Measurements from ENCODE around the gene EFCAB13.
"Not testable (repeated sequence)": the region's sequence is repeated elsewhere in the genome, so short reads cannot be mapped to it uniquely, and the experiment has no call there.

Gene EFCAB13

GRCh38 chr17:47325176-47325575, 1.4 kb downstream of the EFCAB13 start:
- DNase-seq (ENCODE audit: low read depth), result no peak

- no peak for DNase-seq (ENCODE audit: low read depth)
Measured at GRCh38 chr17:47330548-47330947, 6.8 kb downstream of the EFCAB13 start.

DNA sequence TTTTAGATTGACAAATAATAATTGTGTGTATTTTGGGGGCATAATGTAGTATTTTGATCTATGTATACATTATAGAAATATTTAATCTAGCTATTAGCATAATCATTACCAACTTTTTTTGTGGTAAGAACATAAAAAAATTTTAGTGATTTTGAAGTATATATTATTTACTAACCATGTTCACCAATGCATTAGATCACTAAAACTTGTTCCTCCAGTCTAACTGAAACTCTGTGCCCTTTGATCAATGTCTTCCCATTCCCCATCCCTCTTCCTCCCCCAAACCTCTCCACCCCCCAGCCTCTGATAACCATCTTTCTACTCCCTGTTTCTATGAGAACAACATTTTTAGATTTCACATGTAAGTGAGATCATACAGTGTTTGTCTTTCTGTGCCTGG, 8.5 kb downstream of the EFCAB13 start:
- DNase-seq (ENCODE audit: low read depth), result no peak

- DNase-seq (ENCODE audit: low read depth), result no peak
Measured at GRCh38 chr17:47335101-47335936, 11.6 kb downstream of the EFCAB13 start.

- no peak for DNase-seq (ENCODE audit: low read depth)
Measured at GRCh38 chr17:47338026-47338425, 14.3 kb downstream of the EFCAB13 start.

GRCh38 chr17:47352848-47353247, 29.1 kb downstream of the EFCAB13 start:
- DNase-seq (ENCODE audit: low read depth), result no peak

- no peak for DNase-seq (ENCODE audit: low read depth)
Measured at GRCh38 chr17:47358652-47359051, 34.9 kb downstream of the EFCAB13 start.

- no peak for DNase-seq (ENCODE audit: low read depth)
Measured at GRCh38 chr17:47363171-47363570, 39.4 kb downstream of the EFCAB13 start.

DNA sequence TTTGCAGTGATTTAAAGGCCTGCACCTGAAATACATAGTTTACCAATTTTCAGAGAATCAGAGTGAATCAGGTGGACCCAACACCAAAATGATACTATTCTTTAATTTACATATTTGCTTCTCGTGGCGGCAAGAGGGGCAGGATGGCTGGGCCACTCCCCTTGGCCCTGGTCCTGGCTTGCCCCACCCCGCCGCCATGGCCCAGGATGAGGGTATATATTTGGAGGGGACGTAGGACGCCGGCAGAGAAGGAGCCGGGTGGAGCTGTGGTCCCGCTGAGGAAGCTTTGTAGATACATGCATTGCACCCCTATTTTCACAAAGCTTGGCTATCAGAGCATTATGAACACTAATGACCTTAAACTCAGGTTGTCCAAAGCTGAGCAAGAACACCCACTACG, 43.5 kb downstream of the EFCAB13 start:
- DNase-seq (ENCODE audit: low read depth), result no peak

GRCh38 chr17:47368262-47368661, 44.5 kb downstream of the EFCAB13 start:
- no peak for DNase-seq (ENCODE audit: low read depth)

DNA sequence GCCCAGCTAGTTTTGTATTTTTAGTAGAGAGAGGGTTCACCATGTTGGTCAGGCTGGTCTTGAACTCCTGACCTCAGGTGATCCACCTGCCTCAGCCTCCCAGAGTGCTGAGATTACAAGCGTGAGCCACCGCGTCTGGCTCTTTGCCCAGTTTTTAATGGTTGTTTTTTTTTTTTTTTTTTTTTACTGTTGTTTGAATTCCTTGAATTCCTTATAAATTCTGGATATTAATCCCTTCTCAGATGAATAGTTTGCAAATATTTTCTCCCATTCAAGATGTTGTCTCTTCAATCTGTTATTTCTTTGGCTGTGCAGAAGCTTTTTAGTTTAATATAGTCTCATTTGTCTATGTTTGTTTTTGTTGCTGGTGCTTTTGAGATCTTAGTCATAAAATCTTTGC, 47.1 kb downstream of the EFCAB13 start:
- not testable (repeated sequence) for DNase-seq (ENCODE audit: low read depth)

- no peak for DNase-seq (ENCODE audit: low read depth)
Measured at GRCh38 chr17:47373002-47373401, 49.2 kb downstream of the EFCAB13 start.

DNA sequence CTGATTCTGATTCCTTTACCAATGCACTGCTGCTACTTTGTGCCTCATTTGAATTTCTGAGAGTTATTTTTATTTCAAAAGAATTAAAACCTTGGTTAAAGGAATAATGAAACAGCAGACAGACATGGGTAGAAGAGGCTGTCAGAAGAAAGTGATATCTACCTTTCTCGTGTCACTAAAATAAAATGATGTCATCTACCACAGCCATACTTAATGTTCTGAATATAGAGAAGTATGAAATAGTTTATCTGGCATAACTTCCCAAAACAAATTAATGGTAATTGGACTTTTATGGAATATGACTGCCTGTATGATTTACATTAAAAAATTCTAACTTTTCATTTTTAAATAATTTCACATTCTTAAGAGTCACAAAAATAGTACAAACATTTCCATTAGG, 52.5 kb downstream of the EFCAB13 start:
- no peak for DNase-seq (ENCODE audit: low read depth)

- no peak for DNase-seq (ENCODE audit: low read depth)
Measured at GRCh38 chr17:47388825-47389224, 65.1 kb downstream of the EFCAB13 start.

DNA sequence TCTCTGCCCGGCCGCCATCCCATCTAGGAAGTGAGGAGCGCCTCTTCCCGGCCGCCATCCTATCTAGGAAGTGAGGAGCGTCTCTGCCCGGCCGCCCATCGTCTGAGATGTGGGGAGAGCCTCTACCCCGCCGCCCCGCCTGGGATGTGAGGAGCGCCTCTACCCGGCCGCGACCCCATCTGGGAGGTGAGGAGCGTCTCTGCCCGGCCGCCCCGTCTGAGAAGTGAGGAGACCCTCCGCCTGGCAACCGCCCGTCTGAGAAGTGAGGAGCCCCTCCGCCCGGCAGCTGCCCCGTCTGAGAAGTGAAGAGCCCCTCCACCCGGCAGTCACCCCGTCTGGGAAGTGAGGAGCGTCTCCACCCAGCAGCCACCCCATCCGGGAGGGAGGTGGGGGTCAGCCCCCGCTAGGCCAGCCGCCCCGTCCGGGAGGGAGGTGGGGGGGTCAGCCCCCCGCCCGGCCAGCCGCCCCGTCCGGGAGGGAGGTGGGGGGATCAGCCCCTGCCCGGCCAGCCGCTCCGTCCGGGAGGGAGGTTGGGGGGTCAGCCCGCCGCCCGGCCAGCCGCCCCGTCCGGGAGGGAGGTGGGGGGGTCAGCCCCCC, 73.9 kb downstream of the EFCAB13 start:
- not testable (repeated sequence) for DNase-seq (ENCODE audit: low read depth)

- no peak for DNase-seq (ENCODE audit: low read depth)
Measured at GRCh38 chr17:47400333-47400732, 76.6 kb downstream of the EFCAB13 start.

DNA sequence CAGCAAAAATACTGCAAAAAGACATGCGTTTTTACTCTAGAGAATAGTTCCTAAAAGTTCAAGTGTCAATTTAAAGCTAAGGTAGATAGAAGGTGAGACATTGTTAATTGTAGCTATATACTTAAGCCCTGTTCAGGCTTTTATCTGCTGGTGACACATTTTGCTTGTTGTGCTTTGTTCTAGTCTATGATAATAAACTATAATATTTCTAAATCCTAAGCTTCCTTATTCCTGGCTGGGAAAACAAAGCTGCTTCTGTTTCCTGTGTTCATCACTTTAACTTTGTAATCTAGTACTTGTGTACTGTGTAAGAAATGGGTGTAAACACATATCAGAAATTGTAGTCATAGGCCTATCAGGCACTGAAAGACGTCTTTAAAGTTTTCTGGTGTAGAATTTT, 77.3 kb downstream of the EFCAB13 start:
- DNase-seq (ENCODE audit: low read depth), result no peak

- no peak for DNase-seq (ENCODE audit: low read depth)
Measured at GRCh38 chr17:47404006-47404405, 80.3 kb downstream of the EFCAB13 start.

DNA sequence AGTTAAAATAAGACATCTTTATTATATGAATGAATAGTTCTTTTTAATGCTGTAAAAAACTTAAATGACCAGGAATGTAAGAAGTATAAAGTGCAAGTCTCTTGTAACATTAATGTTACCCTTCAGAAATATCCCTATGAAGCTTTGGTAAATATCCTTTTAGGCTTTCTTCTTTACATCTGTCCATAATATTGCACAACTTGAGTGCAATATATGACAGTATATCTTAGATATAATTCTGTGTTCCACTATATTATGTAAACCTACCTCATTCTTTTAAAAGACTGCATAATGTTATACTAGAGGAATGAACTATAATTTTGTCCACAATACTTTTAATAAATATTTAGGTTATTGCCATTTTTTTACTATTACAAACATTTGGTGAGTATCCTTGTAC, 81.1 kb downstream of the EFCAB13 start:
- no peak for DNase-seq (ENCODE audit: low read depth)

DNA sequence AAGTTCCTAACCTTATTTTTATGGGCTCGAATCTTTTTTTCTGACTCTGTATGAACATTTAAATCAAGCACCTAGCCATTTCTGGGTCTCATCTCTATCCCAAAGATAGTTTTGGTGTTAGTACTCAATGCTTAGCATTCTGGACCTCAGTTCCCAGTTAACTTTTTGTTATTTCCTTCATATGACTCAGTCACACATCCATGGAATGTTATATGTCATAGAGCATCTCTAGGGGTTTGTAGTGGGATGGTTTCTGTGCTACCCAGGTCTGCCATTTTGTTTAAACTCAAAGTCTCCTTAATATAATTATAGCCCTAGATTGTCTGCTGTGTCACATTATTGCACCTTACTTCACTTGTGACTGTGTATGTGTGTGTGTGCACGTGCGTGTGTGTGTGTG, 90.1 kb downstream of the EFCAB13 start:
- DNase-seq (ENCODE audit: low read depth), result peak; percentile 1

GRCh38 chr17:47414612-47415011, 90.9 kb downstream of the EFCAB13 start:
- DNase-seq (ENCODE audit: low read depth), result no peak

DNA sequence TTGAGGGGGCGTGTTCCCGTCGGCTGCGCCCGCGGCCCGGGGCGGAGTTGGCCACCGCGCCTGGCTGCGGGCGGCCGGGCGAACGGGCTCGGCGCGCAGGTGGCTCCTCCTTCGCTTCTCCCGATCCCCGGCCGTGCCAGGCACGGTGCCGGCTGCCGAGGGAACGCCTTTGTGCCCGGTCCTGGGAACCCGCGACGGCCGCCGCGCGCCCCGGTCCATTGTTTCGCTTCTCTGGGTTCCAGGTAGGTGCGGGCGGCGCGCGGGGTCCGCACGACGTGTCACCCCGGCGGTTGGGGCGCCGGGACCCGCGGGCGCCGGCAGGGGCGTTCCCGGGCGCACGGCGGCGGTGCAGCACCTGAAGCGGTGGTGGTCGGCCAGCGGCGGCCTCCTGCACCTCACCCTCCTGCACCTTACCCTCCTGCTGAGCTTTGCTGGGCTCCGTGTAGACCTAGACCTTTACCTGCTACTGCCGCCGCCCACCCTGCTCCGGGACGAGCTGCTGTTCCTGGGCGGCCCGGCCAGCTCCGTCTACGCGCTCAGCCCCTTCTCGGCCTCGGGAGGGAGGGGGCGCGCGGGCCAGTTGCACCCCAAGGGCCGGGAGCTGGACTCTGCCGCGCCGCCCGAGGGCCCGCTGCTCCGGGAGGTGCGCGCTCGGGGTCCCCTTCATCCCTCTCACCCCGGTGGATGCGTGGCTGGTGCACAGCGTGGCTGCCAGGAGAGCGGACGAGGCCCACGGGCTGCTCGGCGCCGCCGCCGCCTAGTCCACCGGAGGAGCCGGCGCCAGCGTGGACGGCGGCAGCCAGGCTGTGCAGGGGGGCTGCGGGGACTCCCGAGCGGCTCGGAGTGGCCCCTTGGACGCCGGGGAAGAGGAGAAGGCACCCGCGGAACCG, 99.9 kb downstream of the EFCAB13 start:
- no peak for DNase-seq (ENCODE audit: low read depth)

GRCh38 chr17:47425233-47425632, 101.5 kb downstream of the EFCAB13 start:
- not testable (repeated sequence) for DNase-seq (ENCODE audit: low read depth)
